Lower leg skin (tissue), 3 donors: ENCODE results near the gene PPP1R9B.

Source experiments
- POLR2A ChIP-seq, 2 donors: fragments of 450-650 bp; IDR thresholded peaks; one replicate each; pipeline ENCODE4 v1.6.1; 2016 to 2017; ENCODE audit warnings: antibody characterized with exemption in 2 of 2, mild to moderate bottlenecking in 1 of 2, moderate library complexity in 1 of 2
- TF ChIP-seq, protein P1 (sequence below), 3 donors: fragments of 450-650 bp; IDR thresholded peaks; one replicate each; pipeline ENCODE4 v1.5.1; 2016; ENCODE audit warnings: antibody characterized with exemption in 3 of 3, mild to moderate bottlenecking in 3 of 3, moderate library complexity in 2 of 3

- TF ChIP-seq, protein P1, sequence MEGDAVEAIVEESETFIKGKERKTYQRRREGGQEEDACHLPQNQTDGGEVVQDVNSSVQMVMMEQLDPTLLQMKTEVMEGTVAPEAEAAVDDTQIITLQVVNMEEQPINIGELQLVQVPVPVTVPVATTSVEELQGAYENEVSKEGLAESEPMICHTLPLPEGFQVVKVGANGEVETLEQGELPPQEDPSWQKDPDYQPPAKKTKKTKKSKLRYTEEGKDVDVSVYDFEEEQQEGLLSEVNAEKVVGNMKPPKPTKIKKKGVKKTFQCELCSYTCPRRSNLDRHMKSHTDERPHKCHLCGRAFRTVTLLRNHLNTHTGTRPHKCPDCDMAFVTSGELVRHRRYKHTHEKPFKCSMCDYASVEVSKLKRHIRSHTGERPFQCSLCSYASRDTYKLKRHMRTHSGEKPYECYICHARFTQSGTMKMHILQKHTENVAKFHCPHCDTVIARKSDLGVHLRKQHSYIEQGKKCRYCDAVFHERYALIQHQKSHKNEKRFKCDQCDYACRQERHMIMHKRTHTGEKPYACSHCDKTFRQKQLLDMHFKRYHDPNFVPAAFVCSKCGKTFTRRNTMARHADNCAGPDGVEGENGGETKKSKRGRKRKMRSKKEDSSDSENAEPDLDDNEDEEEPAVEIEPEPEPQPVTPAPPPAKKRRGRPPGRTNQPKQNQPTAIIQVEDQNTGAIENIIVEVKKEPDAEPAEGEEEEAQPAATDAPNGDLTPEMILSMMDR (IDR thresholded peaks at IDR 0.05), result no peak
- no peak for TF ChIP-seq POLR2A (IDR thresholded peaks at IDR 0.05)
Observed at GRCh38 chr17:50149417-50150353, 792 bp downstream of the PPP1R9B start.
